HG02981 (cell line): ENCODE measurements around the gene ASXL3.

Experiments
- ATAC-seq: cut with Tn5 transposase; IDR thresholded peaks from one replicate; pipeline ENCODE4 v1.9.1; 2021; ENCODE audit warnings: mild to moderate bottlenecking, moderate library complexity; ENCODE audit not compliant: unreplicated experiment

Gene ASXL3

GRCh38 chr18:33656889-33657448, 79.0 kb downstream of the ASXL3 start:
- ATAC-seq, result no peak

- no peak for ATAC-seq
These were observed 82.8 kb downstream of the ASXL3 start for GRCh38 chr18:33660696-33661310.

- ATAC-seq, result no peak
These were observed 86.3 kb downstream of the ASXL3 start for GRCh38 chr18:33664241-33664874.

GRCh38 chr18:33665187-33665586, 87.2 kb downstream of the ASXL3 start:
- no peak for ATAC-seq

GRCh38 chr18:33665641-33666040, 87.6 kb downstream of the ASXL3 start:
- no peak for ATAC-seq

- ATAC-seq, result no peak
These were observed 88.9 kb downstream of the ASXL3 start for GRCh38 chr18:33666915-33667314.

- ATAC-seq, result no peak
These were observed 91.6 kb downstream of the ASXL3 start for GRCh38 chr18:33669589-33669988.

- ATAC-seq, result no peak
These were observed 92.0 kb downstream of the ASXL3 start for GRCh38 chr18:33670029-33670428.

GRCh38 chr18:33673689-33674088, 95.7 kb downstream of the ASXL3 start:
- ATAC-seq, result no peak

GRCh38 chr18:33676593-33676992, 98.6 kb downstream of the ASXL3 start:
- no peak for ATAC-seq

- ATAC-seq, result no peak
These were observed 99.9 kb downstream of the ASXL3 start for GRCh38 chr18:33677891-33678290.

GRCh38 chr18:33682436-33682835, 104.4 kb downstream of the ASXL3 start:
- ATAC-seq, result no peak

- no peak for ATAC-seq
These were observed 116.6 kb downstream of the ASXL3 start for GRCh38 chr18:33694593-33694992.

- no peak for ATAC-seq
These were observed 118.5 kb downstream of the ASXL3 start for GRCh38 chr18:33696332-33697162.

GRCh38 chr18:33697498-33697897, 119.5 kb downstream of the ASXL3 start:
- ATAC-seq, result no peak

- ATAC-seq, result no peak
These were observed 121.4 kb downstream of the ASXL3 start for GRCh38 chr18:33699372-33699771.

- ATAC-seq, result peak; percentile 70
These were observed 122.5 kb downstream of the ASXL3 start for GRCh38 chr18:33700513-33700976.

- ATAC-seq, result no peak
These were observed 124.6 kb downstream of the ASXL3 start for GRCh38 chr18:33702625-33703024.

GRCh38 chr18:33706391-33706790, 128.4 kb downstream of the ASXL3 start:
- ATAC-seq, result no peak

GRCh38 chr18:33708876-33709275, 130.9 kb downstream of the ASXL3 start:
- ATAC-seq, result no peak

GRCh38 chr18:33710269-33710668, 132.2 kb downstream of the ASXL3 start:
- ATAC-seq, result no peak

GRCh38 chr18:33711514-33711913, 133.5 kb downstream of the ASXL3 start:
- no peak for ATAC-seq
